Endothelial cell of umbilical vein (primary cell): ENCODE measurements around the gene WDR72.

Source experiments
- CTCF ChIP-seq, 2 donors: IDR thresholded peaks; 1 replicate in 1 of 2; 2 replicates in 1 of 2; pipeline ENCODE4 v1.5.1; 2011; ENCODE audit warnings: low read length in 2 of 2, mild to moderate bottlenecking in 2 of 2, moderate library complexity in 2 of 2, control low read depth in 1 of 2, inconsistent platforms in 1 of 2, low read depth in 1 of 2; ENCODE audit not compliant: insufficient read depth in 1 of 2; ENCODE audit errors: extremely low read depth in 1 of 2
- EZH2 ChIP-seq: IDR thresholded peaks from 2 replicates; pipeline ENCODE4 v1.6.1; 2012; ENCODE audit warnings: borderline replicate concordance, low read depth, mild to moderate bottlenecking, moderate library complexity, low read length, inconsistent platforms; ENCODE audit not compliant: severe bottlenecking
- GATA2 ChIP-seq: IDR thresholded peaks from 2 replicates; pipeline ENCODE4 v1.7.0; 2011; ENCODE audit warnings: low read depth, mild to moderate bottlenecking, moderate library complexity, mixed read lengths, low read length; ENCODE audit not compliant: insufficient read length, insufficient read depth
- MAX ChIP-seq: IDR thresholded peaks from 2 replicates; pipeline ENCODE4 v1.6.1; 2011; ENCODE audit not compliant: insufficient read depth, insufficient read length
- MYC ChIP-seq: IDR thresholded peaks from one replicate; pipeline ENCODE4 v1.6.1; 2011; ENCODE audit warnings: mild to moderate bottlenecking, low read depth, low read length
- POLR2A ChIP-seq: IDR thresholded peaks from 2 replicates; pipeline ENCODE4 v1.6.1; 2012; ENCODE audit warnings: low read depth, mild to moderate bottlenecking, control low read depth, low read length
- POLR2AphosphoS5 ChIP-seq: IDR thresholded peaks from 2 replicates; pipeline ENCODE4 v1.6.1; 2012; ENCODE audit warnings: low read depth, mild to moderate bottlenecking, control low read depth, low read length, moderate library complexity; ENCODE audit not compliant: insufficient read depth

GRCh38 chr15:53591041-53591440 is 168.4 kb downstream of the WDR72 start:
- TF ChIP-seq CTCF (IDR thresholded peaks at IDR 0.05; ENCODE audit: extremely low read depth in 1 of 2, insufficient read depth in 1 of 2, low read depth in 1 of 2, low read length in 2 of 2) (no peak), MYC (no peak), MAX (no peak), EZH2 (no peak), POLR2A (no peak), POLR2AphosphoS5 (no peak), GATA2 (no peak)
